ENCODE measurements around the gene KANSL1. TPM values are rescaled to one million over a fixed set of nuclear protein-coding genes. Genes with fewer than 3 reads are reported as not detected.

The KANSL1 gene
- total and polyA plus RNA-seq, 2 donors (not counting 1 experiment from before 2014, with no cell fraction given), result 8.4 to 78.6 TPM

GRCh38 chr17:46139432-46140210 lies 53.6 kb downstream of the KANSL1 start:
- Histone ChIP-seq H3K4me3 (replicated peaks in 1 of 4; ENCODE audit: control extremely low read depth in 1 of 4, insufficient read depth in 1 of 4, low read depth in 3 of 4, low read length in 4 of 4) (no peak overlapping the region), H3K36me3 (ENCODE audit: control insufficient read depth, insufficient read depth, low read length) (no peaks in the 10 kb centered on the region), H3K9me3 (ENCODE audit: control insufficient read depth, insufficient read depth, low read depth, low read length) (no peaks in the 10 kb centered on the region), H3K27me3 (ENCODE audit: control insufficient read depth, insufficient read depth, low read length) (no peaks in the 10 kb centered on the region), H4K20me1 (ENCODE audit: control insufficient read depth, extremely low read depth, insufficient read depth, low read length) (peaks cover 9% of the 10 kb centered on the region), H3K9ac (ENCODE audit: insufficient read depth, low read length) (no peak overlapping the region), H3K79me2 (ENCODE audit: control insufficient read depth, insufficient read depth, low read length) (peaks cover 93% of the 10 kb centered on the region), H3K4me1 (ENCODE audit: control insufficient read depth, extremely low read depth, insufficient read depth, low read length) (peaks cover 3% of the 10 kb centered on the region), H3K4me2 (ENCODE audit: extremely low read depth, insufficient read depth, low read length) (no peak overlapping the region), H2AFZ (ENCODE audit: low read length) (no peak overlapping the region), H3K27ac (ENCODE audit: insufficient read depth, low read length) (no peak overlapping the region)
- DNase-seq (ENCODE audit: low read depth in 2 of 2), result no peak
- TF ChIP-seq CTCF (conservative IDR thresholded peaks at IDR 0.05 in 1 of 2, IDR thresholded peaks at IDR 0.05 in 1 of 2; ENCODE audit: low read depth in 1 of 2, low read length in 2 of 2) (no peak), EZH2 (IDR thresholded peaks at IDR 0.05; ENCODE audit: low read length, missing control alignments) (no peak)

- H3K36me3 ChIP-seq (ENCODE audit: control insufficient read depth, insufficient read depth, low read length), result no peaks in the 10 kb centered on the region
- peaks cover 3% of the 10 kb centered on the region for H3K4me1 ChIP-seq (ENCODE audit: control insufficient read depth, extremely low read depth, insufficient read depth, low read length)
- DNase-seq (ENCODE audit: low read depth in 2 of 2), result no peak
- H3K27ac ChIP-seq (ENCODE audit: insufficient read depth, low read length), result no peak overlapping the region
- H3K9me3 ChIP-seq (ENCODE audit: control insufficient read depth, insufficient read depth, low read depth, low read length), result no peaks in the 10 kb centered on the region
- no peak overlapping the region for H2AFZ ChIP-seq (ENCODE audit: low read length)
- no peak overlapping the region for H3K9ac ChIP-seq (ENCODE audit: insufficient read depth, low read length)
- no peak overlapping the region for H3K4me3 ChIP-seq (replicated peaks in 1 of 4; ENCODE audit: control extremely low read depth in 1 of 4, insufficient read depth in 1 of 4, low read depth in 3 of 4, low read length in 4 of 4)
- no peak for TF ChIP-seq CTCF (conservative IDR thresholded peaks at IDR 0.05 in 1 of 2, IDR thresholded peaks at IDR 0.05 in 1 of 2; ENCODE audit: low read depth in 1 of 2, low read length in 2 of 2)
- TF ChIP-seq EZH2 (IDR thresholded peaks at IDR 0.05; ENCODE audit: low read length, missing control alignments), result no peak
- peaks cover 95% of the 10 kb centered on the region for H3K79me2 ChIP-seq (ENCODE audit: control insufficient read depth, insufficient read depth, low read length)
- H3K4me2 ChIP-seq (ENCODE audit: extremely low read depth, insufficient read depth, low read length), result no peak overlapping the region
- H4K20me1 ChIP-seq (ENCODE audit: control insufficient read depth, extremely low read depth, insufficient read depth, low read length), result peaks cover 9% of the 10 kb centered on the region
- no peaks in the 10 kb centered on the region for H3K27me3 ChIP-seq (ENCODE audit: control insufficient read depth, insufficient read depth, low read length)
These were observed 54.8 kb downstream of the KANSL1 start for GRCh38 chr17:46138473-46138872.

DNA sequence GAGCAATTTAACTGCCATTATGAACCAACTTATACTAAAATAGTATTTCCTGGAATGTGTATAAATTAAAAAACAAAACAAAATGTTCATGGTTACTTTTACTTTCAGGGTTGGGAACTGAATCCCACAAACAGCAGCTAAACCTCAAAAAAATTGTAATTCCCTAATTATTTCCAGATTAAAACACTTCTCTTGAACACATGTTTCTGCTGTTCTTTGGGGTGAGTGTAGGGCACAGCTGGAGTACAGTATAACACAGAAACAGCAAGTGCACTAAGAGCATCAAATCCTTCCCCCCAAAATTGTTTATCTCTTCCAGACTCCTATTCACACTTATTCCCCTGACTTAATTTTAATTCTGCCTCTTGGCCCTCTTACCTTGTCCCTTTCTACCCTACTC lies 56.4 kb downstream of the KANSL1 start:
- no peaks in the 10 kb centered on the region for H3K27me3 ChIP-seq (ENCODE audit: control insufficient read depth, insufficient read depth, low read length)
- H3K36me3 ChIP-seq (ENCODE audit: control insufficient read depth, insufficient read depth, low read length), result no peaks in the 10 kb centered on the region
- TF ChIP-seq EZH2 (IDR thresholded peaks at IDR 0.05; ENCODE audit: low read length, missing control alignments) (no peak), CTCF (conservative IDR thresholded peaks at IDR 0.05 in 1 of 2, IDR thresholded peaks at IDR 0.05 in 1 of 2; ENCODE audit: low read depth in 1 of 2, low read length in 2 of 2) (no peak)
- H3K9me3 ChIP-seq (ENCODE audit: control insufficient read depth, insufficient read depth, low read depth, low read length), result no peaks in the 10 kb centered on the region
- DNase-seq (ENCODE audit: low read depth in 2 of 2), result no peak
- H3K27ac ChIP-seq (ENCODE audit: insufficient read depth, low read length), result no peak overlapping the region
- H3K4me2 ChIP-seq (ENCODE audit: extremely low read depth, insufficient read depth, low read length), result no peak overlapping the region
- H2AFZ ChIP-seq (ENCODE audit: low read length), result no peak overlapping the region
- peaks cover 98% of the 10 kb centered on the region for H3K79me2 ChIP-seq (ENCODE audit: control insufficient read depth, insufficient read depth, low read length)
- H3K4me3 ChIP-seq (replicated peaks in 1 of 4; ENCODE audit: control extremely low read depth in 1 of 4, insufficient read depth in 1 of 4, low read depth in 3 of 4, low read length in 4 of 4), result no peak overlapping the region
- peaks cover 9% of the 10 kb centered on the region for H4K20me1 ChIP-seq (ENCODE audit: control insufficient read depth, extremely low read depth, insufficient read depth, low read length)
- H3K9ac ChIP-seq (ENCODE audit: insufficient read depth, low read length), result no peak overlapping the region
- H3K4me1 ChIP-seq (ENCODE audit: control insufficient read depth, extremely low read depth, insufficient read depth, low read length), result peaks cover 3% of the 10 kb centered on the region

Measured in fibroblast of lung (primary cell).